GM12873 (cell line): ENCODE results near the gene TTLL13.

Experiments
- CTCF ChIP-seq: IDR thresholded peaks from 2 replicates; pipeline ENCODE4 v1.5.1; 2012; ENCODE audit warnings: low read depth, mild to moderate bottlenecking, moderate library complexity, low read length, control low read depth; ENCODE audit not compliant: insufficient read depth; ENCODE audit errors: missing control alignments

Gene TTLL13

GRCh38 chr15:90309020-90309419 is 59.7 kb downstream of the TTLL13 start:
- TF ChIP-seq CTCF = no peak
